ENCODE results near the gene FGF7. TPM values are rescaled to one million over a fixed set of nuclear protein-coding genes. Genes with fewer than 3 reads are reported as not detected.

The FGF7 gene
- total and polyA plus RNA-seq, 10 of the 15 experiments (the other 5 are each of a cell fraction or from before 2014, with no cell fraction given) = 0.08 TPM; not detected in 9

DNA sequence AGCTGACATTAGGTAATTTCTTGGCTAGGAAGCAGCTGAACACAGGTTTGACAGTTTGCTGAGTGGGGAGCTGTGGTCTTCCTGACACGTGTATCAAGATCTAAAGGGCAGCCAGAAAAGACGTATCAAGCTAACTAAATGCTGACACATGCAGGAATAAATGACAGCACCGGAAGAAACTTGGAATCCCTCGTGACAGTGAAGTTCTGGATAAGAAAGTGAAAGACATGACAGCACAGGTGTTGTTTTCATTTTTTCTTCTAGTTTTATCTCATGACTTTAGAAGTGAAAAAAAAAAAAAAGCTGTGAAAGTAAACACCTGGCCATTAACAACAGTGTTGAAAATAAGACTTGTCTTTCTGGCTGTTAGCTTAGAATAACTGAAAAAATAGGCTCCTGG, 48.7 kb downstream of the FGF7 start (continued):
- TF ChIP-seq, protein P1, sequence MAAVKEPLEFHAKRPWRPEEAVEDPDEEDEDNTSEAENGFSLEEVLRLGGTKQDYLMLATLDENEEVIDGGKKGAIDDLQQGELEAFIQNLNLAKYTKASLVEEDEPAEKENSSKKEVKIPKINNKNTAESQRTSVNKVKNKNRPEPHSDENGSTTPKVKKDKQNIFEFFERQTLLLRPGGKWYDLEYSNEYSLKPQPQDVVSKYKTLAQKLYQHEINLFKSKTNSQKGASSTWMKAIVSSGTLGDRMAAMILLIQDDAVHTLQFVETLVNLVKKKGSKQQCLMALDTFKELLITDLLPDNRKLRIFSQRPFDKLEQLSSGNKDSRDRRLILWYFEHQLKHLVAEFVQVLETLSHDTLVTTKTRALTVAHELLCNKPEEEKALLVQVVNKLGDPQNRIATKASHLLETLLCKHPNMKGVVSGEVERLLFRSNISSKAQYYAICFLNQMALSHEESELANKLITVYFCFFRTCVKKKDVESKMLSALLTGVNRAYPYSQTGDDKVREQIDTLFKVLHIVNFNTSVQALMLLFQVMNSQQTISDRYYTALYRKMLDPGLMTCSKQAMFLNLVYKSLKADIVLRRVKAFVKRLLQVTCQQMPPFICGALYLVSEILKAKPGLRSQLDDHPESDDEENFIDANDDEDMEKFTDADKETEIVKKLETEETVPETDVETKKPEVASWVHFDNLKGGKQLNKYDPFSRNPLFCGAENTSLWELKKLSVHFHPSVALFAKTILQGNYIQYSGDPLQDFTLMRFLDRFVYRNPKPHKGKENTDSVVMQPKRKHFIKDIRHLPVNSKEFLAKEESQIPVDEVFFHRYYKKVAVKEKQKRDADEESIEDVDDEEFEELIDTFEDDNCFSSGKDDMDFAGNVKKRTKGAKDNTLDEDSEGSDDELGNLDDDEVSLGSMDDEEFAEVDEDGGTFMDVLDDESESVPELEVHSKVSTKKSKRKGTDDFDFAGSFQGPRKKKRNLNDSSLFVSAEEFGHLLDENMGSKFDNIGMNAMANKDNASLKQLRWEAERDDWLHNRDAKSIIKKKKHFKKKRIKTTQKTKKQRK (IDR thresholded peaks at IDR 0.05; ENCODE audit: low read depth, low read length) = no peak
- TF ChIP-seq RAD51 (IDR thresholded peaks at IDR 0.05) (peak; percentile 63; the same call in 1 of the 2 replicates), HDAC6 (IDR thresholded peaks at IDR 0.05; ENCODE audit: unreplicated experiment) (no peak), ATF7 (IDR thresholded peaks at IDR 0.05; ENCODE audit: low read depth) (peak; percentile 95), ZNF622 (IDR thresholded peaks at IDR 0.05) (no peak), SMC3 (IDR thresholded peaks at IDR 0.05; ENCODE audit: borderline replicate concordance, low read length) (no peak), SMARCA5 (IDR thresholded peaks at IDR 0.05) (no peak), NR2C2 (IDR thresholded peaks at IDR 0.05; ENCODE audit: borderline replicate concordance, control insufficient read depth, insufficient read length, low read depth) (no peak), ZZZ3 (IDR thresholded peaks at IDR 0.05; ENCODE audit: control insufficient read depth, insufficient read length, low read depth) (no peak), YBX1 (IDR thresholded peaks at IDR 0.05) (no peak), NFXL1 (IDR thresholded peaks at IDR 0.05; ENCODE audit: borderline replicate concordance) (no peak), ZBED1 (IDR thresholded peaks at IDR 0.05; ENCODE audit: borderline replicate concordance) (no peak)
- TF ChIP-seq, protein P2, sequence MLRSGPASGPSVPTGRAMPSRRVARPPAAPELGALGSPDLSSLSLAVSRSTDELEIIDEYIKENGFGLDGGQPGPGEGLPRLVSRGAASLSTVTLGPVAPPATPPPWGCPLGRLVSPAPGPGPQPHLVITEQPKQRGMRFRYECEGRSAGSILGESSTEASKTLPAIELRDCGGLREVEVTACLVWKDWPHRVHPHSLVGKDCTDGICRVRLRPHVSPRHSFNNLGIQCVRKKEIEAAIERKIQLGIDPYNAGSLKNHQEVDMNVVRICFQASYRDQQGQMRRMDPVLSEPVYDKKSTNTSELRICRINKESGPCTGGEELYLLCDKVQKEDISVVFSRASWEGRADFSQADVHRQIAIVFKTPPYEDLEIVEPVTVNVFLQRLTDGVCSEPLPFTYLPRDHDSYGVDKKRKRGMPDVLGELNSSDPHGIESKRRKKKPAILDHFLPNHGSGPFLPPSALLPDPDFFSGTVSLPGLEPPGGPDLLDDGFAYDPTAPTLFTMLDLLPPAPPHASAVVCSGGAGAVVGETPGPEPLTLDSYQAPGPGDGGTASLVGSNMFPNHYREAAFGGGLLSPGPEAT (IDR thresholded peaks at IDR 0.05; ENCODE audit: low read depth) = peak; percentile 58; the same call in 1 of the 2 replicates
- TF ChIP-seq, protein P3, sequence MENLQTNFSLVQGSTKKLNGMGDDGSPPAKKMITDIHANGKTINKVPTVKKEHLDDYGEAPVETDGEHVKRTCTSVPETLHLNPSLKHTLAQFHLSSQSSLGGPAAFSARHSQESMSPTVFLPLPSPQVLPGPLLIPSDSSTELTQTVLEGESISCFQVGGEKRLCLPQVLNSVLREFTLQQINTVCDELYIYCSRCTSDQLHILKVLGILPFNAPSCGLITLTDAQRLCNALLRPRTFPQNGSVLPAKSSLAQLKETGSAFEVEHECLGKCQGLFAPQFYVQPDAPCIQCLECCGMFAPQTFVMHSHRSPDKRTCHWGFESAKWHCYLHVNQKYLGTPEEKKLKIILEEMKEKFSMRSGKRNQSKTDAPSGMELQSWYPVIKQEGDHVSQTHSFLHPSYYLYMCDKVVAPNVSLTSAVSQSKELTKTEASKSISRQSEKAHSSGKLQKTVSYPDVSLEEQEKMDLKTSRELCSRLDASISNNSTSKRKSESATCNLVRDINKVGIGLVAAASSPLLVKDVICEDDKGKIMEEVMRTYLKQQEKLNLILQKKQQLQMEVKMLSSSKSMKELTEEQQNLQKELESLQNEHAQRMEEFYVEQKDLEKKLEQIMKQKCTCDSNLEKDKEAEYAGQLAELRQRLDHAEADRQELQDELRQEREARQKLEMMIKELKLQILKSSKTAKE (IDR thresholded peaks at IDR 0.05; ENCODE audit: low read depth, poor library complexity, severe bottlenecking) = peak; percentile 22
- TF ChIP-seq, protein P4, sequence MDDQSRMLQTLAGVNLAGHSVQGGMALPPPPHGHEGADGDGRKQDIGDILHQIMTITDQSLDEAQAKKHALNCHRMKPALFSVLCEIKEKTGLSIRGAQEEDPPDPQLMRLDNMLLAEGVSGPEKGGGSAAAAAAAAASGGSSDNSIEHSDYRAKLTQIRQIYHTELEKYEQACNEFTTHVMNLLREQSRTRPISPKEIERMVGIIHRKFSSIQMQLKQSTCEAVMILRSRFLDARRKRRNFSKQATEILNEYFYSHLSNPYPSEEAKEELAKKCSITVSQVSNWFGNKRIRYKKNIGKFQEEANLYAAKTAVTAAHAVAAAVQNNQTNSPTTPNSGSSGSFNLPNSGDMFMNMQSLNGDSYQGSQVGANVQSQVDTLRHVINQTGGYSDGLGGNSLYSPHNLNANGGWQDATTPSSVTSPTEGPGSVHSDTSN (IDR thresholded peaks at IDR 0.05; ENCODE audit: insufficient replicate concordance, low read depth, low read length) = no peak
